HEK293T (cell line): ENCODE data around the gene TUBAL3.

Experiments used
- CTCF ChIA-PET: fragments of 350-600 bp; formaldehyde crosslinking; extraction: SDS; loops from one replicate; lab custom pipeline; 2021; ENCODE audit warnings: antibody characterized with exemption, inconsistent platforms; lab: Yijun Ruan, JAX
- POLR2A ChIA-PET: fragments of 350-600 bp; formaldehyde crosslinking; extraction: SDS; loops from one replicate; lab custom pipeline; 2020; ENCODE audit warnings: antibody characterized with exemption, inconsistent platforms; lab: Yijun Ruan, JAX
- DNase-seq: peaks from one replicate; pipeline ENCODE4 v3.0.0; 2012; ENCODE audit warnings: mixed read lengths; ENCODE audit errors: extremely low spot score
- ARNT ChIP-seq: fragments of 450-650 bp; IDR thresholded peaks from 2 replicates; pipeline ENCODE4 v1.6.1; 2017; ENCODE audit warnings: mild to moderate bottlenecking
- BHLHE40 ChIP-seq: fragments of 450-650 bp; IDR thresholded peaks from 2 replicates; pipeline ENCODE4 v1.6.1; 2016; ENCODE audit warnings: mild to moderate bottlenecking, moderate library complexity, borderline replicate concordance
- CTBP1 ChIP-seq: fragments of 450-650 bp; IDR thresholded peaks from 2 replicates; pipeline ENCODE4 v1.6.1; 2016; ENCODE audit warnings: borderline replicate concordance
- ELF4 ChIP-seq: fragments of 450-650 bp; IDR thresholded peaks from 2 replicates; pipeline ENCODE4 v1.6.1; 2017; ENCODE audit warnings: antibody characterized with exemption
- FOXA1 ChIP-seq: fragments of 450-650 bp; IDR thresholded peaks from 2 replicates; pipeline ENCODE4 v1.6.1; 2016; ENCODE audit warnings: mild to moderate bottlenecking
- FOXK2 ChIP-seq: fragments of 450-650 bp; IDR thresholded peaks from 2 replicates; pipeline ENCODE4 v1.6.1; 2016; ENCODE audit warnings: mild to moderate bottlenecking
- FOXM1 ChIP-seq: fragments of 450-650 bp; IDR thresholded peaks from 2 replicates; pipeline ENCODE4 v1.6.1; 2017; ENCODE audit warnings: mild to moderate bottlenecking, borderline replicate concordance
- HDGF ChIP-seq: fragments of 450-650 bp; IDR thresholded peaks from 2 replicates; pipeline ENCODE4 v1.6.1; 2017; ENCODE audit warnings: antibody characterized with exemption, borderline replicate concordance
- L3MBTL2 ChIP-seq: fragments of 450-650 bp; conservative IDR thresholded peaks from 2 replicates; pipeline ENCODE4 v1.6.1; 2016; ENCODE audit warnings: mild to moderate bottlenecking
- LEF1 ChIP-seq: fragments of 450-650 bp; IDR thresholded peaks from 2 replicates; pipeline ENCODE4 v1.6.1; 2017; ENCODE audit warnings: mild to moderate bottlenecking, borderline replicate concordance
- NFRKB ChIP-seq: fragments of 450-650 bp; IDR thresholded peaks from 2 replicates; pipeline ENCODE4 v1.6.1; 2016; ENCODE audit warnings: mild to moderate bottlenecking, moderate library complexity
- PKNOX1 ChIP-seq: fragments of 450-650 bp; IDR thresholded peaks from 2 replicates; pipeline ENCODE4 v1.6.1; 2016
- SP1 ChIP-seq: fragments of 450-650 bp; IDR thresholded peaks from 2 replicates; pipeline ENCODE4 v1.6.1; 2017
- SUZ12 ChIP-seq: fragments of 450-650 bp; IDR thresholded peaks from 2 replicates; pipeline ENCODE4 v1.6.1; 2016; ENCODE audit warnings: mild to moderate bottlenecking
- TARDBP ChIP-seq: fragments of 450-650 bp; IDR thresholded peaks from 2 replicates; pipeline ENCODE4 v1.6.1; 2016
- ZNF384 ChIP-seq: fragments of 450-650 bp; IDR thresholded peaks from 2 replicates; pipeline ENCODE4 v1.6.1; 2016

TUBAL3 gene

GRCh38 chr10:5443429-5443828 is 38.8 kb upstream of the TUBAL3 start:
- TF ChIP-seq ZNF384 (no peak), FOXM1 (no peak), FOXA1 (no peak), HDGF (no peak), ARNT (no peak), CTBP1 (no peak), L3MBTL2 (no peak), TARDBP (no peak), PKNOX1 (no peak), LEF1 (no peak), NFRKB (no peak), ELF4 (no peak), SP1 (no peak), SUZ12 (no peak), BHLHE40 (no peak), FOXK2 (no peak)
- ChIA-PET POLR2A (no interaction called here), CTCF (interaction anchor here (0.9 to 3.6 kb wide), 4 partner anchors 8 to 180 kb away, joined by 3 to 17 read pairs (median 4); no protein-coding TSS in a partner anchor)
- DNase-seq: no peak

GRCh38 chr10:5442990-5443370 is 38.4 kb upstream of the TUBAL3 start:
- no peak for DNase-seq
- ChIA-PET CTCF (interaction anchor here (0.8 to 2.7 kb wide), 5 partner anchors 59 to 201 kb away, joined by 3 to 30 read pairs (median 3); no protein-coding TSS in a partner anchor), POLR2A (no interaction called here)
- no peak for TF ChIP-seq CTBP1

- DNase-seq: no peak
- ChIA-PET CTCF (interaction anchor here (0.7 to 2.7 kb wide), 8 partner anchors 9 to 381 kb away, joined by 3 to 30 read pairs (median 4); no protein-coding TSS in a partner anchor), POLR2A (no interaction called here)
- TF ChIP-seq TARDBP: no peak
- TF ChIP-seq ELF4: no peak
- no peak for TF ChIP-seq CTBP1
- TF ChIP-seq SP1: no peak
- TF ChIP-seq ARNT: no peak
- TF ChIP-seq FOXK2: no peak
- TF ChIP-seq SUZ12: no peak
- TF ChIP-seq FOXA1: no peak
These were observed 37.7 kb upstream of the TUBAL3 start for GRCh38 chr10:5442065-5442989.

GRCh38 chr10:5441106-5441505 is 36.5 kb upstream of the TUBAL3 start:
- no peak for DNase-seq
- ChIA-PET CTCF (interaction anchor here (0.8 to 2.7 kb wide), 3 partner anchors 16 to 189 kb away, joined by 3 to 30 read pairs (median 3); no protein-coding TSS in a partner anchor), POLR2A (no interaction called here)
- no peak for TF ChIP-seq ELF4
- TF ChIP-seq SUZ12: no peak
- TF ChIP-seq NFRKB: no peak
- TF ChIP-seq TARDBP: no peak
- TF ChIP-seq SP1: no peak

- no peak for DNase-seq
- ChIA-PET POLR2A (no interaction called here), CTCF (no interaction called here)
- no peak for TF ChIP-seq ELF4
- no peak for TF ChIP-seq ARNT
- TF ChIP-seq LEF1: no peak
- no peak for TF ChIP-seq FOXM1
- no peak for TF ChIP-seq SUZ12
- TF ChIP-seq SP1: no peak
- TF ChIP-seq HDGF: no peak
- no peak for TF ChIP-seq FOXA1
These were observed 35.6 kb upstream of the TUBAL3 start for GRCh38 chr10:5440206-5440605.

GRCh38 chr10:5435328-5435727 is 30.7 kb upstream of the TUBAL3 start:
- TF ChIP-seq BHLHE40: no peak
- no peak for TF ChIP-seq FOXK2
- TF ChIP-seq SP1: no peak
- no peak for TF ChIP-seq FOXM1
- TF ChIP-seq ARNT: no peak
- no peak for TF ChIP-seq NFRKB
- TF ChIP-seq SUZ12: no peak
- no peak for TF ChIP-seq FOXA1
- no peak for TF ChIP-seq TARDBP
- TF ChIP-seq L3MBTL2: no peak
- DNase-seq: no peak
- ChIA-PET CTCF (interaction anchor here (0.7 to 1.1 kb wide), 3 partner anchors 8 to 1577 kb away, joined by 3 to 4 read pairs (median 3); no protein-coding TSS in a partner anchor), POLR2A (no interaction called here)

GRCh38 chr10:5434017-5434753 is 29.6 kb upstream of the TUBAL3 start:
- peak; percentile 39 for DNase-seq
- ChIA-PET POLR2A (no interaction called here), CTCF (interaction anchor here (0.7 to 1.3 kb wide), 7 partner anchors 8 to 584 kb away, joined by 3 to 7 read pairs (median 3); no protein-coding TSS in a partner anchor)
- no peak for TF ChIP-seq FOXK2
- no peak for TF ChIP-seq BHLHE40
- TF ChIP-seq SP1: no peak
